Esophagus muscularis mucosa (tissue), 3 donors: ENCODE data around the gene GARIN3.

Experiments
- EP300 ChIP-seq: sonication (generic); formaldehyde crosslinking; IDR thresholded peaks from one replicate; pipeline ENCODE4 v1.6.1; 2017; ENCODE audit warnings: antibody characterized with exemption
- TF ChIP-seq, protein P1 (sequence below), 3 experiments: fragments of 200-600 bp in 2 of 3; fragments of 450-650 bp in 1 of 3; sonication (generic) in 2 of 3; IDR thresholded peaks; one replicate each; pipeline ENCODE4 v1.5.1; 2017 to 2019; ENCODE audit warnings: antibody characterized with exemption in 3 of 3, mild to moderate bottlenecking in 2 of 3, moderate library complexity in 1 of 3

DNA sequence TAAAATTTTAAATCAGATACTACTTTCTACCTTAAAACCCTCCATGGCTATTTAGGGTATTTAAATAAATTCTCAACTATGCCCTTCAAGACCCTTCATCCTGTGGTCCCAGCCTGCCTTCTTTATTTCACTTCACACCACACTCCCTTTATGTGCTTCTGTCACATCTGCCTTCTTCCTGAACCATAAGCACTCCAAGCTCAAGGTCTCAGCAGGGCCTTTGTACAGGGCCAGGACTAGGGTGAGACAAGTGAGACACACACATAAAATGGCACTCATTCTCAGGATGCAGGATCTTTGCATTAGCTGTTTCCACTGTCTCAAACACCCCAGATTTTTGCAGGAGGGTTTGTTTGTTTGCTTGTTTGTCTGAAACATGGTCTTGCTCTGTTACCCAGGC lies 22.2 kb upstream of the GARIN3 start:
- no peak for TF ChIP-seq EP300
- TF ChIP-seq, protein P1, sequence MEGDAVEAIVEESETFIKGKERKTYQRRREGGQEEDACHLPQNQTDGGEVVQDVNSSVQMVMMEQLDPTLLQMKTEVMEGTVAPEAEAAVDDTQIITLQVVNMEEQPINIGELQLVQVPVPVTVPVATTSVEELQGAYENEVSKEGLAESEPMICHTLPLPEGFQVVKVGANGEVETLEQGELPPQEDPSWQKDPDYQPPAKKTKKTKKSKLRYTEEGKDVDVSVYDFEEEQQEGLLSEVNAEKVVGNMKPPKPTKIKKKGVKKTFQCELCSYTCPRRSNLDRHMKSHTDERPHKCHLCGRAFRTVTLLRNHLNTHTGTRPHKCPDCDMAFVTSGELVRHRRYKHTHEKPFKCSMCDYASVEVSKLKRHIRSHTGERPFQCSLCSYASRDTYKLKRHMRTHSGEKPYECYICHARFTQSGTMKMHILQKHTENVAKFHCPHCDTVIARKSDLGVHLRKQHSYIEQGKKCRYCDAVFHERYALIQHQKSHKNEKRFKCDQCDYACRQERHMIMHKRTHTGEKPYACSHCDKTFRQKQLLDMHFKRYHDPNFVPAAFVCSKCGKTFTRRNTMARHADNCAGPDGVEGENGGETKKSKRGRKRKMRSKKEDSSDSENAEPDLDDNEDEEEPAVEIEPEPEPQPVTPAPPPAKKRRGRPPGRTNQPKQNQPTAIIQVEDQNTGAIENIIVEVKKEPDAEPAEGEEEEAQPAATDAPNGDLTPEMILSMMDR (IDR thresholded peaks at IDR 0.05) = no peak
